Lower lobe of right lung (tissue), 2 donors: ENCODE measurements around the gene CGNL1. TPM values are rescaled to one million over a fixed set of nuclear protein-coding genes. Genes with fewer than 3 reads are reported as not detected.

Source experiments
- ATAC-seq, 2 donors: fragments of 200-7000 bp; cut with Tn5 transposase; one replicate each; pipeline ENCODE4 v1.9.1; 2020 to 2022; ENCODE audit warnings: mild to moderate bottlenecking in 2 of 2, moderate library complexity in 2 of 2
- DNase-seq: peaks from one replicate; pipeline ENCODE4 v3.0.0-alpha.2; 2020
- H3K27ac ChIP-seq: fragments of 200-600 bp; one replicate; pipeline ENCODE4 v1.8.0; 2022
- H3K27me3 ChIP-seq: fragments of 200-600 bp; one replicate; pipeline ENCODE4 v1.8.0; 2022; ENCODE audit warnings: low read depth
- H3K36me3 ChIP-seq: fragments of 200-600 bp; one replicate; pipeline ENCODE4 v1.8.0; 2022; ENCODE audit warnings: mild to moderate bottlenecking
- H3K4me1 ChIP-seq: fragments of 200-600 bp; one replicate; pipeline ENCODE4 v1.8.0; 2022
- H3K4me3 ChIP-seq: fragments of 200-600 bp; one replicate; pipeline ENCODE4 v1.8.0; 2022; ENCODE audit warnings: mild to moderate bottlenecking
- H3K9me3 ChIP-seq: fragments of 200-600 bp; one replicate; pipeline ENCODE4 v1.8.0; 2022
- CTCF ChIP-seq: fragments of 200-600 bp; IDR thresholded peaks from one replicate; pipeline ENCODE4 v1.8.0; 2022; ENCODE audit warnings: antibody characterized with exemption, mild to moderate bottlenecking
- intact Hi-C: fragments of 100-400 bp; cut with DNase I; formaldehyde crosslinking; loops from one replicate; pipeline ENCODE4 v1.11.0; 2022
- total RNA-seq: library from RNA; stranded (reverse); fragmentation: NEBNext Ultra II Directional; extraction: Animal tissue kit (Norgen Biotek cat#: 25700); gene quantifications from one replicate; pipeline ENCODE4 v1.2.1, GENCODE V29; 2021
- donor health status: DM: no; HTN: yes; CAD: no; lungs with severe emphysema.

Gene CGNL1
- total RNA-seq, 1 donor from 2014 or later, result 46.0 TPM

GRCh38 chr15:57370929-57371328 lies 5.4 kb upstream of the CGNL1 start:
- Histone ChIP-seq H3K27ac (no peak overlapping the region), H3K9me3 (no peaks in the 10 kb centered on the region), H3K4me1 (no peaks in the 10 kb centered on the region), H3K36me3 (no peaks in the 10 kb centered on the region), H3K27me3 (no peaks in the 10 kb centered on the region), H3K4me3 (no peak overlapping the region)
- TF ChIP-seq CTCF, result no peak
- ATAC-seq (no peak), DNase-seq (no peak)
- intact Hi-C loops, result no loop called here

GRCh38 chr15:57373251-57373881 lies 2.9 kb upstream of the CGNL1 start:
- H3K9me3 ChIP-seq, result no peaks in the 10 kb centered on the region
- DNase-seq, result no peak
- H3K27me3 ChIP-seq, result peaks cover 16% of the 10 kb centered on the region
- no peaks in the 10 kb centered on the region for H3K36me3 ChIP-seq
- H3K27ac ChIP-seq, result no peak overlapping the region
- TF ChIP-seq CTCF, result no peak
- intact Hi-C loops, result no loop called here
- no peak for ATAC-seq
- peaks cover 3% of the 10 kb centered on the region for H3K4me1 ChIP-seq
- H3K4me3 ChIP-seq, result no peak overlapping the region

GRCh38 chr15:57373882-57374276 lies 2.4 kb upstream of the CGNL1 start:
- intact Hi-C loops, result no loop called here
- Histone ChIP-seq H3K36me3 (no peaks in the 10 kb centered on the region), H3K27ac (no peak overlapping the region), H3K4me3 (no peak overlapping the region), H3K27me3 (peaks cover 16% of the 10 kb centered on the region), H3K9me3 (no peaks in the 10 kb centered on the region), H3K4me1 (peaks cover 8% of the 10 kb centered on the region)
- DNase-seq (no peak), ATAC-seq (no peak)
- TF ChIP-seq CTCF, result no peak

- DNase-seq, result peak; percentile 52
- Histone ChIP-seq H3K4me1 (peaks cover 21% of the 10 kb centered on the region), H3K27ac (peak overlapping the region; percentile 71), H3K4me3 (peak overlapping the region; percentile 78), H3K27me3 (peaks cover 16% of the 10 kb centered on the region), H3K36me3 (no peaks in the 10 kb centered on the region), H3K9me3 (no peaks in the 10 kb centered on the region)
- intact Hi-C loops, result no loop called here
- ATAC-seq, result peak; percentile 76 to 83
- TF ChIP-seq CTCF, result no peak
Observed at GRCh38 chr15:57376696-57377477, 582 bp downstream of the CGNL1 start.

- no peak for DNase-seq
- peak overlapping the region; percentile 71 for H3K27ac ChIP-seq
- peak overlapping the region; percentile 78 for H3K4me3 ChIP-seq
- ATAC-seq, result peak in 1 of 2 donors; percentile 30
- no peaks in the 10 kb centered on the region for H3K9me3 ChIP-seq
- H3K4me1 ChIP-seq, result peaks cover 27% of the 10 kb centered on the region
- H3K36me3 ChIP-seq, result no peaks in the 10 kb centered on the region
- intact Hi-C loops, result no loop called here
- TF ChIP-seq CTCF, result no peak
- H3K27me3 ChIP-seq, result peaks cover 16% of the 10 kb centered on the region
Observed at GRCh38 chr15:57377478-57377847, 1.2 kb downstream of the CGNL1 start.
